Sigmoid colon (tissue), 7 donors: ENCODE data around the gene UBE2J1. TPM values are rescaled to one million over a fixed set of nuclear protein-coding genes. Genes with fewer than 3 reads are reported as not detected.

ENCODE experiments used
- DNase-seq: peaks from one replicate; pipeline ENCODE4 v3.0.0-alpha.2; 2019
- H3K27ac ChIP-seq, 4 donors: fragments of 200-600 bp; sonication (generic); one replicate each; pipeline ENCODE4 v1.5.1; 2016 to 2019; ENCODE audit warnings: mild to moderate bottlenecking in 1 of 4
- H3K27me3 ChIP-seq, 3 donors: fragments of 200-600 bp; sonication (generic); one replicate each; pipeline ENCODE4 v1.5.1; 2019; ENCODE audit warnings: mild to moderate bottlenecking in 1 of 3
- H3K36me3 ChIP-seq, 4 donors: fragments of 200-600 bp; sonication (generic); one replicate each; pipeline ENCODE4 v1.5.1; 2016 to 2019
- H3K4me1 ChIP-seq, 4 donors: fragments of 200-600 bp; sonication (generic); one replicate each; pipeline ENCODE4 v1.5.1; 2017 to 2019
- H3K4me3 ChIP-seq, 4 donors: fragments of 200-600 bp; sonication (generic); one replicate each; pipeline ENCODE4 v1.5.1; 2017 to 2019; ENCODE audit warnings: mild to moderate bottlenecking in 2 of 4, moderate library complexity in 1 of 4
- H3K9me3 ChIP-seq, 4 donors: fragments of 200-600 bp in 3 of 4; sonication (generic) in 3 of 4; one replicate each; pipeline versions ENCODE4 v1.5.1 to v1.6.1; 2013 to 2019
- CTCF ChIP-seq, 4 experiments: fragments of 450-650 bp in 3 of 4; fragments of 200-600 bp in 1 of 4; IDR thresholded peaks; one replicate each; pipeline ENCODE4 v1.5.1; 2016 to 2019; ENCODE audit warnings: antibody characterized with exemption in 4 of 4, mild to moderate bottlenecking in 3 of 4, moderate library complexity in 2 of 4
- EP300 ChIP-seq, 4 donors: sonication (generic); formaldehyde crosslinking; IDR thresholded peaks; one replicate each; pipeline ENCODE4 v1.6.1; 2017; ENCODE audit warnings: antibody characterized with exemption in 4 of 4
- POLR2A ChIP-seq, 2 donors: fragments of 450-650 bp; IDR thresholded peaks; one replicate each; pipeline ENCODE4 v1.6.1; 2016; ENCODE audit warnings: antibody characterized with exemption in 2 of 2, mild to moderate bottlenecking in 2 of 2, moderate library complexity in 2 of 2
- POLR2AphosphoS5 ChIP-seq, 4 donors: sonication (generic); formaldehyde crosslinking; IDR thresholded peaks; one replicate each; pipeline ENCODE4 v1.6.1; 2017; ENCODE audit warnings: antibody characterized with exemption in 4 of 4
- WGBS, 2 donors: extraction: QIAGEN DNeasy Blood & Tissue Kit; methylation state at CpG; one replicate each; pipeline ENCODE4 v1.1.7; 2013; 5-methylcytosine and 5-hydroxymethylcytosine counted together
- intact Hi-C: fragments of 100-400 bp; cut with DNase I; formaldehyde crosslinking; loops from one replicate; pipeline ENCODE4 v1.15.1; 2023
- polyA plus RNA-seq, 3 donors: library from polyadenylated mRNA; stranded (reverse); fragments of 200-250 nt; gene quantifications; one replicate each; pipeline ENCODE4 v1.2.3, GENCODE V29; 2013
- total RNA-seq, 4 donors: library from RNA; depleted of rRNA; stranded (reverse); fragments of >200 nt; gene quantifications; one replicate each; pipeline ENCODE4 v1.1.0, GENCODE V29; 2016
- donor health status: healthy with polysubstance abuse.
- donor health status: Bipolar disorder and iron deficiency.
- donor health status: healthy.

Gene UBE2J1
- total and polyA plus RNA-seq, 7 donors = 29.5 to 50.4 (median 34.3) TPM

DNA sequence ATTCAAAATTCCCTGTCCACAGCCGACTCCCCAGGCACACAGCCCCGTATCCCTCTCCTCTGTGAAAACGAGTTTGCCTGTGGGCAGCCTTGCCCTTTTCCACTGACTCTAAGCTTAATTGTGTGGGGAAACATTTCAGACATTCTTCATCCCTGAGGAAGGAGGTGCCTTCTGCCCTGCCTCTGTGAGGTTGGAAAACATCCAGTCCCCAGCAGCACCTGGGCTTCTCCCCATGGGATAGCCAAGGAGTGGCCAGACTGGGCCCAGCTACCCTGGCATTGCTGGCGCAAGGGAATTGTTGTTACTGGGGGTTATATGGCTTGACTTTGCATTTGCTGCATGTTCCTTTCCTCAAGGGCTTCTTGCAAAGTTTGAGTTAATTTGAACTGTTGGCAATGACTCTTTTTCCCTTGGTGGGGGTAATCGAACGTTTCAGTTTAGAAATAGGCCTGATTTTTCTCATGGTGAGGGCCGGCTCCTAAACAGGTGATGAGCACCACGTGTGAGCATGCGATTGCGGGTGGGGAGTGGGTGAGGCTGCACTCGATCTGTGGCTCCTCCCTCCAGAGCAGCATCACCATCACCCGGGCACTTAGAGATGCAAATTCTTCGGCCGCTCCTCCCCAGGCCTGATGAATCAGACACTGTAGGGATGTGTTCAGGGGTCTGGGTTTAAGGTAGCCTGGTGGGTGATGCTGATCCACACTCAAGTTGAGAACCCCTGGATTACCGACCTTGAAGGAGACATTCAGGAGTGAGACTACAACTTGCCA, 67.4 kb downstream of the UBE2J1 start:
- intact Hi-C loops = no loop called here

GRCh38 chr6:89284081-89284480, 68.4 kb downstream of the UBE2J1 start:
- Histone ChIP-seq H3K4me3 (no peak overlapping the region), H3K27me3 (no peaks in the 10 kb centered on the region), H3K36me3 (no peaks in the 10 kb centered on the region), H3K9me3 (no peaks in the 10 kb centered on the region), H3K4me1 (no peaks in the 10 kb centered on the region), H3K27ac (no peak overlapping the region)
- no peak for DNase-seq
- WGBS, 2 donors = 85 to 93% methylated on average over 3 of the region's 3 CpGs
- TF ChIP-seq POLR2A (IDR thresholded peaks at IDR 0.05) (no peak), EP300 (IDR thresholded peaks at IDR 0.05) (no peak), POLR2AphosphoS5 (IDR thresholded peaks at IDR 0.05) (no peak), CTCF (IDR thresholded peaks at IDR 0.05) (no peak)
- intact Hi-C loops = no loop called here

More for the DNA sequence above, 67.4 kb downstream of the UBE2J1 start:
- no peak for TF ChIP-seq CTCF (IDR thresholded peaks at IDR 0.05)
- no peak for TF ChIP-seq POLR2AphosphoS5 (IDR thresholded peaks at IDR 0.05)
- TF ChIP-seq POLR2A (IDR thresholded peaks at IDR 0.05) = no peak
- TF ChIP-seq EP300 (IDR thresholded peaks at IDR 0.05) = no peak
- H3K4me3 ChIP-seq = no peak overlapping the region
- H3K9me3 ChIP-seq = no peaks in the 10 kb centered on the region
- DNase-seq = no peak
- H3K27ac ChIP-seq = no peak overlapping the region
- H3K27me3 ChIP-seq = no peaks in the 10 kb centered on the region
- H3K36me3 ChIP-seq = no peaks in the 10 kb centered on the region
- 85 to 88% methylated on average over 15 of the region's 15 CpGs for WGBS, 2 donors
- H3K4me1 ChIP-seq = no peaks in the 10 kb centered on the region

DNA sequence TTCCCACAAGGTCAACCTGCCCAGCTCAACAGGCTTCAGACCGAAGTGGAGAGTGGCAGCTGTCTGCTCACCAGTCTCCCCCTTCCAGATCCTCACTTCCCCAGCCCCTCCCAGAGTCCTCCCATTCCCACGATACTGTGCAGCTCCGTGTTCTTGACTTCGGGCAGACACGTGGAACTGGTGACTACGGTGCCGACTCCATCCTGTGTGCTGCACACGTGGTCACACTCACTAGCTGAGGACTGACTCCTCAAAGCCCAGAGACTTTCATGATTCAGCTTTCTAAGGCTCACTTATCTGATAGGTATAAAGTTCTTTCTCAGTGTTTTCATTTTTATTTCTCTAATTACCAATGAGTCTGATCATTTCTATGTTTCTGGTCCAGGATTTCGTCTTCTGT, 69.8 kb downstream of the UBE2J1 start:
- no peaks in the 10 kb centered on the region for H3K4me1 ChIP-seq
- no peak for TF ChIP-seq CTCF (IDR thresholded peaks at IDR 0.05)
- no peak for TF ChIP-seq POLR2AphosphoS5 (IDR thresholded peaks at IDR 0.05)
- no peak for TF ChIP-seq EP300 (IDR thresholded peaks at IDR 0.05)
- TF ChIP-seq POLR2A (IDR thresholded peaks at IDR 0.05) = no peak
- no peak overlapping the region for H3K4me3 ChIP-seq
- H3K9me3 ChIP-seq = no peaks in the 10 kb centered on the region
- DNase-seq = no peak
- H3K27me3 ChIP-seq = no peaks in the 10 kb centered on the region
- intact Hi-C loops = no loop called here
- no peak overlapping the region for H3K27ac ChIP-seq
- H3K36me3 ChIP-seq = no peaks in the 10 kb centered on the region
- WGBS, 2 donors = 93 to 95% methylated on average over 9 of the region's 9 CpGs

GRCh38 chr6:89281779-89282246, 70.7 kb downstream of the UBE2J1 start:
- Histone ChIP-seq H3K4me1 (no peaks in the 10 kb centered on the region), H3K36me3 (no peaks in the 10 kb centered on the region), H3K9me3 (no peaks in the 10 kb centered on the region), H3K27me3 (no peaks in the 10 kb centered on the region), H3K4me3 (no peak overlapping the region), H3K27ac (no peak overlapping the region)
- 68 to 69% methylated on average over 10 of the region's 10 CpGs for WGBS, 2 donors
- intact Hi-C loops = no loop called here
- no peak for DNase-seq
- TF ChIP-seq CTCF (IDR thresholded peaks at IDR 0.05) (no peak), EP300 (IDR thresholded peaks at IDR 0.05) (no peak), POLR2A (IDR thresholded peaks at IDR 0.05) (no peak), POLR2AphosphoS5 (IDR thresholded peaks at IDR 0.05) (no peak)
